Measurements from ENCODE around the gene VPS9D1. TPM values are rescaled to one million over a fixed set of nuclear protein-coding genes. Genes with fewer than 3 reads are reported as not detected.
"Not testable (repeated sequence)": the region's sequence is repeated elsewhere in the genome, so short reads cannot be mapped to it uniquely, and the experiment has no call there.

The VPS9D1 gene
- polyA plus RNA-seq, 12 donors: 7.0 to 16.5 (median 9.4) TPM; not detected in 1

DNA sequence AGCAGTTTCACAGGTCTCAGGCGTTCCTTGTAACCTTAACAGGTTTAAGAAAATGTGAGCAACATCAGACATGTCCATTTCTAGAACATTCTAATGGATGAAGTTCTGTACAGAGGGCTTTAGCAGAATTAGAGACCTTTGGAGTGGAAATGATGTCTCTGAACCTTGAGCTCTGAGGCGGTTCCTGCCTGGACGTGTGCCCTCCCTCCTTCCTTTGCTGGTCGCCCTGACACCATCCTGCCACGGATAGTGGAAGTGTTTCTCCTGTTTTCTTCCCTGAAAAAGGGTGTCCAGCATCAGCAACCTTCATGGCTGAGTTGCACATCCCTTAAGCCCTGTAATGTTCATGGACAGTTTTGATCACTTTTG is 51.9 kb downstream of the VPS9D1 start:
- no peak for DNase-seq

DNA sequence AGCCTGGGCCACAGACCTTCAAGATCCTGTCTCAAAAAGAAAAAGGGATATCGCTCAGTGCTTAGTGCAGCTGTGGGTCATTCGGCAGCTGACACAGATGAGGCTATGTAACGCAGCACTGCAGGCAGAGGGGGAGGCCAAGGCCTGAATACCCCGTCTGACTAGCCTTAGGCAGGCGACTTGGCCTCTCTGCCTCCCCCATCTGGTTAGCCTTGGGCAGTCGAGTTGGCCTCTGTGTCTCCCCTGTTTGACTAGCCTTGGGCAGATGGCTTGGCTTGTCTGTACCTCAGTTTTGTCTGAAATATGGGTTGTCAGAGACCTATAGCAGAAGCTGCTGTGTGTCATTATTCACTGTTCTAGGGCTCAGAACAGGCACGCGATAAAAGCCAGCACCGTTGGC is 53.1 kb downstream of the VPS9D1 start:
- no peak for DNase-seq

DNA sequence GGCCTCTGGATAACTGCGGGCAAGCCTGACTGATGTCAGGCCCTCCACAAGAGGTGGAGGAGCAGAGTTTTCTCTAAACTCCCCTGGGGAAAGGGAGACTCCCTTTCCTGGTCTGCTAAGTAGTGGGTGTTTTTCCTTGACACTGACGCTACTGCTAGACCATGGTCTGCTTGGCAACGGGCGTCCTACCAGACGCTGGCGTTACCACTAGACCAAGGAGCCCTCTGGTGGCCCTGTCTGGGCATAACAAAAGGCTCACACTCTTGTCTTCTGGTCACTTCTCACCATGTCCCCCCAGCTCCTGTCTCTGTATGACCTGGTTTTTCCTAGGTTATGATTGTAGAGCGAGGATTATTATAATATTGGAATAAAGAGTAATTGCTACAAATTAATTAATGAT is 53.7 kb downstream of the VPS9D1 start:
- not testable (repeated sequence) for DNase-seq

DNA sequence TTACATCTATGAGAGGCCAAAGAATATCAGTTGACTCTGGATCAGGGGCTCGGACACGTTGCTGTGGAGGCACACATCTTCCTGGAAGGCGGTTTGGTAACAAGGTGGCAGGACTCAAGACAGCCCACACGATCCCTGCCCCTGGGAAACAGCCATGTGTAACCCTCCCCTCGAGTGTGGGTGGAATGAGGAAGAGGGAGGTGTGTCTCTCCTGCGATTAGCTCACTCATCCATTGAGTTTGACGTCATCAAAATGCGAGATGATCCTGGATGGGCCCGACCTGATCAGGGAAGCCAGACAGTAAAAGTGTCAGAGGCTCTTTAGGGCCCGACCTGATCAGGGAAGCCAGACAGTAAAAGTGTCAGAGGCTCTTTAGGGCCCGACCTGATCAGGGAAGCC is 56.5 kb downstream of the VPS9D1 start:
- DNase-seq: not testable (repeated sequence)

DNA sequence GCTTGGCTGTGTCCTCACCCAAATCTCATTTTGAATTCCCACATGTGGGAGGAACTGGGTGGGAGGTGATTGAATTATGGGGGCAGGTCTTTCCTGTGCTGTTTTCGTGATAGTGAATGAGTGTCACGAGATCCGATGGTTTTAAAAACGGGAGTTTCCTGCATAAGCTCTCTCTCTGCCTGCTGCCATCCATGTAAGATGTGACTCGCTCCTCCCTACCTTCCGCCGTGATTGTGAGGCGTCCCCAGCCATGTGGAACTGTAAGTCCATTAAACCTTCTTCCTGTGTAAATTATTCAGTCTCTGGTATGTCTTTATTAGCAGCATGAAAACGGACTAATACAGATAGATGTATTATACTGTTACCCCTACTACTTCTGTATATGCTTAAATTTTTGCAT is 59.5 kb downstream of the VPS9D1 start:
- no peak for DNase-seq

DNA sequence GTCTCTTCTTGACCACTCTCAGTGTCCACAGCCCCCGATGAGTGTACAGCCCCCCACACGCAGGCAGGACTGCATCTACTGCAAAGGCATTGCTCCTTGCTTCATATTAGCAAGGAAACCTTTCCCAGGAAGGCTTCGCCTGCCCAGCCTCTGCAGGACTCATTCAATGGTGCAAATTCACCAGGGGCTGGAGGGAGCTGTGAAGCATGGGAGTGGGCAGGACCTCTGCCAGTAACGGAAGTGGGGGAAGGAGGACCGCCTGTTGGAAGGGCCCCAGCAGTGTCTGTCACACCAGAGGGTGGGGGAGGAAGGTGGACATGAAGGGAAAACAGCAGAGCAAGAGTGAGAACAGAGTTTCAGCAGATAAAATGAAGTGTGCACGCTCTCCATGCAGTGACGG is 60.6 kb downstream of the VPS9D1 start:
- DNase-seq: no peak

DNA sequence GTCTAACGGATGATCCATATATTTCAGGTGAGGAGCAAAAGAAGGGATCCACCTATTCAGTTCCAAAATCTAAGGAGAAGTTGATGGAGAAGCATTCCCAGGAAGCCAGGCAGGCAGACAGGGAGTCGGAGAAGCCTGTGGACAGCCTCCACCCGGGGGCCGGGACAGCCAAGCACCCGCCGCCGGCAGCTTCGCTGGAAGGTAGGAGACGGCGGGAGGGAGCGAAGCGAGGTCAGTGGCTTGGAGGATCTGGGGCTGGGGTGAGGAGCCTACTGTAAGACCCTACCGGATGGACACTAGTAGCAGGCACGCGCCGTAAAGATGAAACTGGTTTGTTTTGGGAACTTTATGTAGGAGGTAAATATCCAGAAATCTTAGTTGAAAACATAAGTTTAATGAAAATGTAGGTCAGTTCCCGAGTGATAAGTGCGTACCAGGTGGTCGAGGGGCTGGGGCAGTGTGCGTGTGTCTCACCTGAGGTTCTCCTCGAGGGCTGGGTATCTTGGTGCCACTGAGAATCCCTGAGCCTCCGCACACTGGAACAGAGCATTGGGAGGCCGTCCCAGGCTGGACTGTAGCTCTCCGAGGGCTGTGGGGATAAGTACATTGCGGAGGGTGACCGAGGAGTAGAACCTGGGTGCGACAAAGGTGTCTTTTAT is 62.3 kb downstream of the VPS9D1 start:
- no peak for DNase-seq

DNA sequence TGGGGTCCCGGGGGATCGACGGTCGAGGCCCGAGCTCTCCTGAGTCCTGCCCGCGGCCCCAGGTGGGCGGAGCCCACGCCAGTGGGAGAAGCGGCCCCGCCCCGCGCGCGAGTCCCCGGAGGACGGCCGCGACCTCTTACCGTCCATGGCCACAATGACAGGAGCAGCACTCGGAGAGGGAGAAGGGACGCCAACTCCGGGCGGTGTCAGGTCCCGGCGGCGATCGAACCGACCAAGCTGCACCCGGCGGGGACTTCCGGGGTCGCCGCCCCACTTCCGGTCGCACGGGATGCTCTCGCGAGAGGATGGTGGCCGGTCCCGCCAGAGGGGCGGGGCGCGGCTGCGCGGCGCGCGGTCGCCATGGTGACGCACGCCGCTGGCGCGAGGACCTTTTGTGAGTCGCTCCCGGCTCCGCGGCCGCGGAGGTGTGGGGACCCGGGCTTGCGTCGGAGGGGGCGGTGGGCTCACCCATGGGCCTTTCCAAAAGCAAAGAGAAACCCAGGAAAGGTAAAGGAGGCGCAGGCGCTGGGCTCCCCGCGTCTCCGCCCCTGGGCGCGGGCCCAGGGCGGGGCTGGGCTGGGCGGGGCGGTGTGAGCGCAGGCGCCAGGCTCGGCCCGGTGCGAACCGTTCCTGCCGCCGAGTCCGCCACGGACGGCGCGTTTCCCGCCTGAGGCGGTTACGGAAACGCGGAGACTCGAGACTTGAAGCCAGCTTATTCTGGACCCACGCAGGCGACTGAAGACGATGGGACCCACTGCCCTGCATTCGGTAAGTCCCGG is 63.1 kb downstream of the VPS9D1 start, which contains the start of the genes CHMP1A and SPATA33:
Gene CHMP1A, minus strand, starts transcription at position 267 of the 779 bp plus-strand sequence. Its CDS starts 120 bp downstream, at position 147.
Gene SPATA33, plus strand, starts transcription at position 395 of the 779 bp plus-strand sequence. Its CDS starts 76 bp downstream, at position 471.
- peak; percentile 92 for DNase-seq

Other genes starting within 250 kb of the VPS9D1 start
- gene ANKRD11, start 230.3 kb downstream of the VPS9D1 start, polyA plus RNA-seq (ENCODE audit: insufficient read length in 12 of 12): 100 to 1,000 TPM in 2 of 12 donors, 10 to 100 TPM in 9, not detected in 1; 52.0 to 116 (median 61.1) TPM
- gene SPG7, start 212.5 kb downstream of the VPS9D1 start, polyA plus RNA-seq (ENCODE audit: insufficient read length in 12 of 12): 100 to 1,000 TPM in 1 of 12 donors, 10 to 100 TPM in 10, not detected in 1; 48.3 to 103 (median 64.5) TPM
- gene RPL13, start 160.2 kb downstream of the VPS9D1 start, polyA plus RNA-seq (ENCODE audit: insufficient read length in 12 of 12): 1,000 to 10,000 TPM; 1,406 to 4,683 (median 3,152) TPM
- gene CPNE7, start 145.1 kb downstream of the VPS9D1 start, polyA plus RNA-seq (ENCODE audit: insufficient read length in 12 of 12): 1 to 10 TPM in 1 of 12 donors, under 1 TPM in 4, not detected in 7; 0.17 to 1.8 (median 0.29) TPM
- 1 to 10 TPM in 3 of 12 donors, under 1 TPM in 7, not detected in 2; 0.30 to 4.1 (median 0.76) TPM for gene DPEP1, start 107.3 kb downstream of the VPS9D1 start, polyA plus RNA-seq (ENCODE audit: insufficient read length in 12 of 12)
- 10 to 100 TPM in 11 of 12 donors, not detected in 1; 32.7 to 61.0 (median 45.6) TPM for gene CHMP1A, start 63.2 kb downstream of the VPS9D1 start, polyA plus RNA-seq (ENCODE audit: insufficient read length in 12 of 12)
- 1 to 10 TPM in 11 of 12 donors, not detected in 1; 2.2 to 9.3 (median 5.2) TPM for gene SPATA33, start 63.1 kb downstream of the VPS9D1 start, polyA plus RNA-seq (ENCODE audit: insufficient read length in 12 of 12)
- 10 to 100 TPM in 11 of 12 donors, not detected in 1; 39.0 to 72.1 (median 46.5) TPM for gene CDK10, start 34.2 kb downstream of the VPS9D1 start, polyA plus RNA-seq (ENCODE audit: insufficient read length in 12 of 12)
- gene SPATA2L, start 19.2 kb downstream of the VPS9D1 start, polyA plus RNA-seq (ENCODE audit: insufficient read length in 12 of 12): 1 to 10 TPM in 10 of 12 donors, not detected in 2; 1.2 to 3.3 (median 1.7) TPM
- gene ZNF276, start 639 bp upstream of the VPS9D1 start, polyA plus RNA-seq (ENCODE audit: insufficient read length in 12 of 12): 10 to 100 TPM in 11 of 12 donors, not detected in 1; 15.7 to 35.5 (median 20.8) TPM
- gene FANCA, start 95.7 kb upstream of the VPS9D1 start, polyA plus RNA-seq (ENCODE audit: insufficient read length in 12 of 12): 10 to 100 TPM in 10 of 12 donors, 1 to 10 TPM in 1, not detected in 1; 8.4 to 31.8 (median 14.8) TPM
- 1 to 10 TPM in 11 of 12 donors, not detected in 1; 1.3 to 7.5 (median 2.8) TPM for gene SPIRE2, start 107.6 kb upstream of the VPS9D1 start, polyA plus RNA-seq (ENCODE audit: insufficient read length in 12 of 12)
- gene TCF25, start 152.7 kb upstream of the VPS9D1 start, polyA plus RNA-seq (ENCODE audit: insufficient read length in 12 of 12): 100 to 1,000 TPM in 3 of 12 donors, 10 to 100 TPM in 8, not detected in 1; 82.4 to 173 (median 90.2) TPM
- gene MC1R, start 198.0 kb upstream of the VPS9D1 start, polyA plus RNA-seq (ENCODE audit: insufficient read length in 12 of 12): 1 to 10 TPM in 10 of 12 donors, not detected in 2; 1.1 to 4.0 (median 1.8) TPM
- gene TUBB3, start 202.4 kb upstream of the VPS9D1 start, polyA plus RNA-seq (ENCODE audit: insufficient read length in 12 of 12): 10 to 100 TPM in 5 of 12 donors, 1 to 10 TPM in 6, not detected in 1; 4.8 to 36.9 (median 8.4) TPM
- gene DEF8, start 227.9 kb upstream of the VPS9D1 start, polyA plus RNA-seq (ENCODE audit: insufficient read length in 12 of 12): 10 to 100 TPM in 11 of 12 donors, not detected in 1; 21.4 to 45.0 (median 29.1) TPM

Measured in muscle of arm (tissue), 12 donors.